ENCODE measurements around the gene RNF121.
"Not testable (repeated sequence)": the region's sequence is repeated elsewhere in the genome, so short reads cannot be mapped to it uniquely, and the experiment has no call there.

The RNF121 gene

GRCh38 chr11:71928737-71929443 is at the start of gene RNF121:
RNF121 (plus strand) TSS chr11:71929046; CDS start chr11:71929062, 16 bp downstream.
- DNase-seq = peak; percentile 98 to 99

DNA sequence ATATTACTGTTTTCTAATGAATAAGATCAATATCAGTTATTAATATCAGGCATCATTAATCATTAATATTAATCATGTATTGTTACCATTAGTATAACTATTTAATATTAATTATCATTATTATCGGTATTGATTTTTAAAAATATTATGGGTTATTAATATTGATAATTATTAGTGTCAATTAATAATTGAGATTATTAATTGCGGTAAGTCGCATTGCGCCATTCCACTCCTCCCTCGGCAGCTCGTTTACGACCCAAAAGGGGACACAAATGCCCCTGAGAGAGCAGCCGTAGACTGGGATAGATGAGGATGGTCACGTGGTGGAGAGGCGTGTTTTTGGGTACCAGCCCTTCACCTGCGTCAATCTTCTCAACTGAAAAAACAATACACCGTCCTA is 43.0 kb upstream of the RNF121 start:
- not testable (repeated sequence) for DNase-seq

DNA sequence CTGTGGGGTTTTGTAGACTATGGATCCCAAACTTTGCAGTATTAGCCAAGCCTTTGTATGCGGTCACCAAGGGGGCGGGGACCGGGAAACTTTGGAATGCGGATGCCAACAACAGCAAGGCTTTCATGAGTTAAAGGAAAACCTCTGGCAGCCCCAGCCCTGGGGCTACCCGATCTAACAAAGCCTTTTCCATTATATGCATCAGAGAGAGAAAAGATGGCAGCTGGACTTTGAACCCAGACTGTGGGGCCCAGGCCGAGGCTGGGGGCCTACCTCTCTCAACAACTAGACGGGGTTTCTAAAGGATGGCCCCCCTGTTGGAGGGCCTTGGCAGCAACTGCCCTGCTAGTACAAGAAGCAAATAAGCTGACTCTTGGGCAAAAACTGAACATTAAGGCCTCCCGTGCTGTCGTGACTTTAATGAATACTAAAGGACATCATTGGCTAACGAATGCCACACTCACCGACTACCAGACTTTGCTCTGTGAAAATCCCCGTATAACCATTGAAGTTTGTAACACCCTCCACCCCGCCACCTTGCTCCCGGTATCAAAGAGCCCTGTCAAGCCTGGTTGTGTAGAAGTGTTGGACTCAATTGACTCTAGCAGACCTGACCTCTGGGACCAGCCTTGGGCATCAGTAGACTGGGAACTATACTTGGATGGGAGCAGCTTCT is 40.4 kb upstream of the RNF121 start:
- DNase-seq = not testable (repeated sequence)

DNA sequence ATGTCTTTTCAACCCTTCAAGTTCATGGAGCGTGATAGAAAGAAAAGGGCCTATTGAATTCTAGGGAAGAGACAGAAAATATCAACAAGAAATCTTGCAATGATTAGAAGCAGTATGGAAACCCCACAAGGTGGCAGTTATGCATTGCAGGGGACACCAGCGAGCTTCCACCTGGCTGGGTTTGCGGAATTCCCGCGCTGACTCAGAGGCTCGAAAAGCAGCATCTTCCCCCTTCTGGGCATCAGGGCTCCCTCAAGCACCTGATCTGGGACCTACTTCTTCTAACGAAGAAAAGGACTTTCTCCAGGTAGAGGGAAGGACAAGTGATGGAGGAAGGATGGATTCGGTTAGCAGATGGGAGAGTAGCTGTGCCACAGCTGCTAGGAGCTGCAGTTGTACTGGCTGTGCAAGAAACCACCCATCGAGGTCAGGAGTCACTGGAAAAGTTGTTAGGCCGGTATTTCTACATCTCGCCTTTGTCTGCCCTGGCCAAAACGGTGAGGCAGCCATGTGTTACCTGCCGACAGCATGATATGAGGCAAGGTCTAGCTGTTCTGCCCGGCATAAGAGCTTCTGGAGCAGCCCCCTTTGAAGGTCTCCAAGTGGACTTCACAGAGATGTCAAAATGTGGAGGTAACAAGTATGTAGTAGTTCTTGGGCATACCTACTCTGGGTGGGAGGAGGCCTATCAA is 39.5 kb upstream of the RNF121 start:
- not testable (repeated sequence) for DNase-seq

- DNase-seq = no peak
These were observed 32.9 kb upstream of the RNF121 start for GRCh38 chr11:71895961-71896360.

GRCh38 chr11:71901137-71901536 is 27.7 kb upstream of the RNF121 start:
- not testable (repeated sequence) for DNase-seq

GRCh38 chr11:71908218-71908617 is 20.6 kb upstream of the RNF121 start:
- DNase-seq = no peak

DNA sequence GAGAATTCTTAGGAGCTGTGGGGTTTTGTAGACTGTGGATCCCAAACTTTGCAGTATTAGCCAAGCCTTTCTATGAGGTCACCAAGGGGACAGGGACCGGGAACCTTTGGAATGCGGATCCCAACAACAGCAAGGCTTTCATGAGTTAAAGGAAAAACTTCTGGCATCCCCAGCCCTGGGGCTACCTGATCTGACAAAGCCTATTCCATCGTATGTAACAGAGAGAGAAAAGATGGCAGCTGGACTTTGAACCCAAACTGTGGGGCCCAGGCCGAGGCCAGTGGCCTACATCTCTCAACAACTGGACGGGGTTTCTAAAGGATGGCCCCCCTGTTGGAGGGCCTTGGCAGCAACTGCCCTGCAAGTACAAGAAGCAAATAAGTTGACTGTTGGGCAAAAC is 18.1 kb upstream of the RNF121 start:
- DNase-seq = not testable (repeated sequence)

DNA sequence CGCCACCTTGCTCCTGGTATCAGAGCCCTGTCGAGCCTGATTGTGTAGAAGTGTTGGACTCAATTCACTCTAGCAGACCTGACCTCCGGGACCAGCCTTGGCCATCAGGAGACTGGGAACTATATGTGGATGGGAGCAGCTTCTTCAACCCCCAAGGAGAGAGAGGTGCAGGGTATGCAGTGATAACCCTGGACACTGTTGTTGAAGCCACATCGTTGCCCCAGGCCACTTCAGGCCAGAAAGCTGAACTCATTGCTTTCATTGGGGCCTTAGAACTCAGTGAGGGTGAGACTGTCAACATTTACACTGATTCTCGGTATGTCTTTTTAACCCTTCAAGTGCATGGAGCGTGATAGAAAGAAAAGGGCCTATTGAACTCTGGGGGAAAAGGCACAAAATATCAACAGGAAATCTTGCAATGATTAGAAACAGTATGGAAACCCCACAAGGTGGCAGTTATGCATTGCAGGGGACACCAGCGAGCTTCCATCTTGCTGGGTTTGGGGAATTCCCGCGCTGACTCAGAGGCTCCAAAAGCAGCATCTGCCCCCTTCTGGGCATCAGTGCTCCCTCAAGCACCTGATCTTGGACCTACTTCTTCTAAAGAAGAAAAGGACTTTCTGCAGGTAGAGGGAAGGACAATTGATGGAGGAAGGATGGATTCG is 17.4 kb upstream of the RNF121 start:
- peak; percentile 81 to 82 for DNase-seq

DNA sequence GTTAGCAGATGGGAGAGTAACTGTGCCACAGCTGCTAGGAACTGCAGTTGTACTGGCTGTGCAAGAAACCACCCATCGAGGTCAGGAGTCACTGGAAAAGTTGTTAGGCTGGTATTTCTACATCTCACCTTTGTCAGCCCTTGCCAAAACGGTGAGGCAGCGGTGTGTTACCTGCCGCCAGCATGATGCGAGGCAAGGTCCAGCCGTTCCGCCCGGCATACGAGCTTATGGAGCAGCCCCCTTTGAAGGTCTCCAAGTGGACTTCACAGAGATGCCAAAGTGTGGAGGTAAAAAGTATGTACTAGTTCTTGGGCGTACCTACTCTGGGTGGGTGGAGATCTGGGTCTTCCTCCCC is 16.9 kb upstream of the RNF121 start:
- DNase-seq = not testable (repeated sequence)

DNA sequence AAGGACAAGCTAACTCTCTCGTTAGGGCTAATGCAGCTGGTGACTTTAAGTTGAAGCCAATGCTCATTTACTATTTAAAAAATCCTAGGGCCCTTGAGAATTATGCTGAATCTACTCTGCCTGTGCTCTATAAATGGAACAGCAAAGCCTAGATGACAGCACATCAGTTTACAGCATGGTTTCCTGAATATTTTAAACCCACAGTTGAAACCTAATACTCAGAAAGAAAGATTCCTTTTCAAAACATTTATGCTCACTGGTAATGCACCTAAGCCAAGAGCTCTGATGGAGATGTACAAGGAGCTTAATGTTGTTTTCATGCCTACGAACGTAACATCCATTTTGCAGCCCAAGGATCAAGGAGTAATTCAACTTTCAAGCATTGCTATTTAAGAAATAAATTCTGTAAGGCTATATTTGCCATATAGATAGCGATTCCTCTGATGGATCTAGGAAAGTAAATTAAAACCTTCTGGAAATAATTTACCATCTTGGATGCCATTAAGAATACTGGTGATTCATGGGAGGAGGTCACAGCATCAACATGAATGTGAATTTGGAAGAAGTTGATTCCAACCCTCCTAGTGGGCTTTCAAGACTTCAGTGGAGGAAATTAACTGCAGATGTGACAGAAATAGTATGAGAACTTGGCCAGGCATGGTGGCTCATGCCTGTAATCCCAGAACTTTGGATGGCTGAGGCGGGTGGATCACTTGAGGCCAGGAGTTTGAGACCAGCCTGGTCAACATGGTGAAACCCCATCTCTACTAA is 14.9 kb upstream of the RNF121 start:
- no peak for DNase-seq

- DNase-seq = no peak
These were observed 14.1 kb upstream of the RNF121 start for GRCh38 chr11:71914617-71915189.

- no peak for DNase-seq
These were observed 11.2 kb upstream of the RNF121 start for GRCh38 chr11:71917646-71918140.

GRCh38 chr11:71927820-71928736 is 768 bp upstream of the RNF121 start, which contains the start of gene XNDC1N:
XNDC1N (minus strand) TSS chr11:71928594; CDS start chr11:71923353, 5,241 bp downstream.
- DNase-seq = peak; percentile 66 to 69

- DNase-seq = no peak
These were observed 645 bp downstream of the RNF121 start for GRCh38 chr11:71929491-71929890.

DNA sequence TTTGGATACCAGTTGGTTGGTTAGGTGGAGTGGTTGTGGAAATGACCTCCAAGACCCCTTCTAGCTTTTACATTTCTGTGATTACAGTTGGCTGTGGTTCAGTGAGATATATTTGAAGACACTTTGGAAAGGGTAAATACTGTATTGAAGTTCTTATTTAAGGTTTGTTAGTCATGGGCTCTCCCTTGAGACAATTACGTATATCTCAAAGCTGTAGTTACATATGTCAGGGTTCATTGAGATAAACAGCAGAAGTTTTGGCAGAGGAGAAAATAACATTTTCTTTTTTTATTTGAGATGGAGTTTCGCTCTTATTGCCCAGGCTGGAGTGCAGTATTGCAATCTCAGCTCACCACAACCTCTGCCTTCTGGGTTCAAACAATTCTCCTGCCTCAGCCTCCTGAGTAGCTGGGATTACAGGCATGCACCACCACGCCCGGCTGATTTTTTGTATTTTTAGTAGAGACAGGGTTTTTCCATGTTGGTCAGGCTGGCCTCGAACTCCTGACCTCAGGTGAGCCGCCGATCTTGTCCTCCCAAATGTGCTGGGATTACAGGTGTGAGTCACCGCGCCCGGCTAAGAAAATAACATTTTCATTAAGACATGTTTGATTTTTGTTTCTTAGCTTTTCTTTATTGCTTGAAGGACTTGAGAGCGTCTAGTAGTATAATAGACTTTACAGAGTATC is 1.9 kb downstream of the RNF121 start:
- peak in 1 of 2 donors; percentile 31 for DNase-seq

DNA sequence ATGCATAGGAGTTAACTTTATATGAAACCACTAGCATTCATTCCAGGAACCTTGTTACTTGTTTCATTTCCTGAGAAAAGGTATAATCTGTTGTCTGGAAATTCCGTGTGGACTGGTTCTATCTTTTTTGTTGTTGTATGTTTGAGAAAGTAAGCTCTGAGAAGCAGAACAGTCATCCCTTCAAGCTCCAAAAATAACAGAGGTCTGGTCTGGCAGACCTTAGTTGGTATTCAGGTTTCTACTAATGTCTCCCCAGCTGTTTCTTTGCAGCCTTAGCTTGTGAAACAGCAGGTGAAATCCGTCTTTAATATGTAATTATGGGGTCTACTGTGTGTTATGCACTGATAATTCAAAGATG is 2.4 kb downstream of the RNF121 start:
- DNase-seq = no peak

DNA sequence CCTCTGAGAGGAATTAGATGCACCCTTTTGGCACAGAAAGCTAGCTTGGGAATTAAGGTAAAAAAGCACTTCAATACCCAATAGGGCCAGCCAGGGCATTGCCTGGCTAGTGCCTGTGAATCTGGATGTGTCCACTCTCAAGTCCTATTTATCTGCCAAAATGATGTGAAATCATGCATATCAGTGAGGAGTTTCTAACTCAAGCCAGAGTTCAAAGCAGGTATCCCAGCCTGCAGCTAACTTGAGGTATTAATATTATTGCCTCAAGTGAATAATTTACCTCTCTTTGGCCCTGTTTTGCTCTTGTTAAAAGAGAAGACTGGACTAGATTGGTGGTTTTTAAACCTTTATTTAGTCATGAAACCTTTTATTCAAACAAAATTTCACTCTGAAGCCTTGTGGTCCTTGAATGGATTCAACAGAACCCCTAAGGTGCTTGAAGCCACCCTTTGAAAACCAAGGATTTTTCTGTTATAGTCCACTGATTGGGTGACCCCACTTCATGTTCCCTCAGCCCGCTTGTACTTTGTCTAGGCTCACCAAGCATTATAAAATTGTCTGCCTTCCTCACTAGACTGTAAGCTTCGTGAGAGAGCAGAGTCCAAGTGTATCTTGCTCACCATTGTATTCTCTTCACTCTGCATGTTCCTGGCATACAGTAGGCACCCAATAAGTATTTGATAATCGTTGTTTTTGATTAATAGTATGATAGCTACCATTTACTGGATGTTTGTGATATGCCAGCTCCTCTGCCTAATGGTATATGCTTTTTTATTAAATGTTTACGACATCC is 4.5 kb downstream of the RNF121 start:
- DNase-seq = no peak

GRCh38 chr11:71934213-71934612 is 5.4 kb downstream of the RNF121 start:
- no peak for DNase-seq
